HG02938 (cell line): Measurements from ENCODE around the gene SMARCA4.
A peak's percentile ranks its signal among the peaks of the same experiment; 100 is the strongest.

ENCODE experiments used
- ATAC-seq: cut with Tn5 transposase; IDR thresholded peaks from one replicate; pipeline ENCODE4 v1.9.1; 2021; ENCODE audit warnings: mild to moderate bottlenecking, moderate library complexity; ENCODE audit not compliant: unreplicated experiment

The SMARCA4 gene

DNA sequence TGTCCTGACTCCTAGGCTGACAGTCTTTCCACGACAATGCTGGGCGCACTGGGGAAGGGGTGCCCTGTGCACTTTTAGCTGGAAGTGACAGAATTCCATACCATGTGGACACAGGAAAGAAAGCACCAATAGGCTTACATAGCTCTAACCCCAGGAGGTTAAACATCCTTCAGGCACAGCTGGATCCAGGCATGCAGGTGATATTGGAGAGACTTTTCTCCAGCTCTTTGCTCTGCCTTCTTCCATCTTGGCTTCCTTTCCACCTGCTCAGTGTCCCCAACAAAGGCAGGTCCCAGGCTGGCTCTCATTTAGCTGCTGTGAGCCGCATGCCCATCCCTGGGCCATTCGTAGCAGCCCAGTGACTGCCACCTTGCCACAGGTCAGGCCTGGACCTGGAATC lies 67.3 kb downstream of the SMARCA4 start:
- no peak for ATAC-seq

DNA sequence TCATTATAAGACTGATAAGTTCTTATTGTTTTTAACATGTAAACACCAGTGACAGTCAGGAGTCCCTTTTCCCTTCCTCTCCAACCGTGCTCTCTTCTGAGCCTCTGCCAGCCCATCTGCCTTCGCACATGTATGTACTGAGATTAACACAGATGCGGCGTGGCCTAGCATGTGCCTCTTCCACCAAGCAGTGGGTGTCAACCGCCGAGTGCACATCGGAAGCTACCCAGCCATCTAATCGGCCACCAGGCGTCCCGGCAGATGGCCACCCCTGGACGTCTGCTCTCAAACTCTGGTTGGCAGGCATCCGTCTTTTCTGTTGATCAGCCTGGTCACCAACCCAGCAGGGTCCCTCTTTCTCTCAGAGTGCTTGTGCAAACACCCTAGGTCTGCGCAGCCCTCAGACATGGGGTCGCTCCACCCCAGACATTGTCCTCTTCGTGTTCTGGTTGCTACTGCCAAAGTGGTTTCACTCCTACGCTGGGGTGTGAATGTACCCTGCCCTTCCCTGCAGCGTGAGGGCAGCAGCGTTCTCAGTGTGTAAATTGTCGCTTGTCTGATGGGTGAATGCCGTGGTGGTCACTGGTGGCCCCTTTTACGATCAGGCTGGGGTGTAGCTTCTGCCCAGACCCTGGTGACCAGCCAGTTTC lies 70.7 kb downstream of the SMARCA4 start:
- ATAC-seq, result no peak

DNA sequence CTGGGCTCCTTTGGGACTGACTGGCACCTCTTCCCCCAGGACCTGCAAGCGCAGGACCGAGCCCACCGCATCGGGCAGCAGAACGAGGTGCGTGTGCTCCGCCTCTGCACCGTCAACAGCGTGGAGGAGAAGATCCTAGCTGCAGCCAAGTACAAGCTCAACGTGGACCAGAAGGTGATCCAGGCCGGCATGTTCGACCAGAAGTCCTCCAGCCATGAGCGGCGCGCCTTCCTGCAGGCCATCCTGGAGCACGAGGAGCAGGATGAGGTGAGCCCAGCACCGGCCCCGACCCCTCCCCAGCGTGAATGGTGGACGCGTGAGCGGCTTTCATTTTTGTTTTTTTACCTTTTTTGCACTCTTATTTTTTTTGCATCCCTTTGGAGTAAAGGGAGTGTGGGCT lies 72.4 kb downstream of the SMARCA4 start:
- ATAC-seq, result no peak

DNA sequence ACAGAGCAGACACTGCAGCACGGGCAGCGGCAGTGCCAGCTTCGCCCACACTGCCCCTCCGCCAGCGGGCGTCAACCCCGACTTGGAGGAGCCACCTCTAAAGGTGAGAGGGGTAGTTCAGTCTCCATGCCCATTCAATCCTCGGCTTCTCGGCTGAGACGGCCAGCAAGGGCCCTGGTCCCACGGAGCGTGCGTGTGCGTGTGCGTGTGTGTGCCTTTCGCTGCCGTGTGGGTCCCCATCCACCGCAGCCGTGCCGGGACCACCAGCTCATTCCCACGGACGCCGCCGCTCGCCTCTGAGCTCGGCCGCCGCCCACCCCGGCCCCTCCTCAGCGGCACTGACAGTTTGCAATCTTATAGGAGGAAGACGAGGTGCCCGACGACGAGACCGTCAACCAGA lies 72.9 kb downstream of the SMARCA4 start:
- ATAC-seq, result no peak

DNA sequence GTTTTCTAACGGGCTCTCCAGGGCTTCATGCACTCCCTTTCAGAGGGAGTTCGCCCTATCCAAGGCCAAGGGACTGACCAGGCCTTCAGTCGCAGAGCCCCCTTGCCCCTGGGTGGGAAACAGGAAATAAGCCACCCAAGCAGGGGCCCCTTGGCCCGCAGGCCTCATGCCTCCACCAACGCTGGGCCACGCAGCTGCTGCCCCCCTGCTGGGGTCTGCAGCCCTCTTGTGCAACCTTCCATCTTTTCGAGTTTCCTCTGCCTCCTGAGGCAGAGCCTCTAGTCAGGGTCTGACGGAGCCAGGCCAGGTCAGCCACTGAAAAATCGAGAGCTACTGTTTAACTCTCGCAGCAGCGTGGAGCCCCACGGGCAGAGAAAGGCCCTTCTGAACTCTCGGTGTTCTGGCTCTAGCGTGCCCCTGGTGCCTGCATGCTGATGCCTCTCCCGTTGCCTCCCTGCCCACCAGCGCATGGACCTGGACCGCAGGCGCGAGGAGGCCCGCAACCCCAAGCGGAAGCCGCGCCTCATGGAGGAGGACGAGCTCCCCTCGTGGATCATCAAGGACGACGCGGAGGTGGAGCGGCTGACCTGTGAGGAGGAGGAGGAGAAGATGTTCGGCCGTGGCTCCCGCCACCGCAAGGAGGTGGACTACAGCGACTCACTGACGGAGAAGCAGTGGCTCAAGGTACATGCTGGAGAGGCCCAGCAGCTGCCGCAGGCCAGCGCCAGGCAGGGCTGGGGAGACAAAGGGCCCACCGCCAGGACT lies 73.8 kb downstream of the SMARCA4 start:
- ATAC-seq, result no peak

DNA sequence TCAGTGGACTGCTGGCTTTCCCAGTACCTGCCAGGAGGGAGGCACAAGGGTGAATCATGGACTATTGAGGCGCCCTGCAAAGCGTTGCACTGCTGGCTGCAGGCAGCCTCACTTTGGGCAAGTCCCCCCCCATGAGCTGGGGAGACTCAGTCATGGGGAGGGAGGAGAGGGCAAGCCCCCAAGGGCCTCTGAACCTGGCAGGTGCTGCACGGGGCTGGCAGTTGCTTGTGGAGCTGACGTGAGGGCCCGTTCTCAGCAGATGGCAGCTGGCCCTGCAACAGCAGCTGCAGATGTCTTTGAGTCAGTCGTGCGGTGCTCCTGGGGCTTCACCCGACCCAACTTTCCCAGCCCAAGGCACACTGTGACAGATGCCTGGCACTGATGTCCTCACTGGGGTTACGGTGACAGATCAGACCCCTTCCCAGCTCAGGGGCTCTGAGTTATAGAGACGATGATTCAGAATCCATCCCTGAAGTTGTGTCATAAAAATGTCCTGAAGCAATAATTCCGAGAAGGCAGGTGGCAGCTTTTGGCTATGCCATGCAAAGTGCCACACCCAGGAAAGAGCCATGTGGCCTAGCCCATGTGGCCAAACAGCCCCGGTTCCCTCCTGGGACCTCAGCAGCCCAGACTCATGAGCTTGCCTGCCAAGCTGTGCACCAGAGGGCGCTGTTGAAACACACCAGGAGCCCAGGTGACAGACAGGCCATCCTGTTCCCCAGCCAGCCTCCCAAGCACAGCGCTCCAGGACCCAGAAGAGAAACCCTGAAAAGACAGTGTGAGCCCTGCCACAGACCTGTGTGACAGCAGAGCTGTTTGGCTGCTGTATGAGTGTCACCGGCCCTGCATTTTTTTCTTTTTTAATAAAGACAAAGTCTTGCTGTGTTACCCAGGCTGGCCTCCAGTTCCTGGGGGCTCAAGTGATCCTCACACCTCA lies 74.9 kb downstream of the SMARCA4 start:
- ATAC-seq, result peak; percentile 61

DNA sequence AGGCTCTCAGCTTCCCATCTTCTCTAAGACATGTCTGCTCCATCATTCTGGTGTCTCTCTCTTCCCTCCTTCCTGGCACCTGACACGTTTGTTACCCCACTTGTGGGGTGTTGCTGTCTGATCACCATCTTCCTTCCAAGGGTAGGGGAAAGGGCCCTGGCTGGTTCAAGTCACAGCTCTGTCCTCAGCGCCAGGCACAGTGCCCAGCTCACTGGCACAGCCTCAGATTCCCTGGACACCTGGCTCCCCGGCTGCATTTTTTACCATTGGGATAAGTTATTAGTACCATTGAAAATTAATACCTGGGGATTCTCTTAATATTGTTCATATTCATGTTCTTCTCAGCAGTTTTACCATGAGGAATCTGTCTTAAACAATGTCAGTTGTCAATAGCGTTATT lies 77.7 kb downstream of the SMARCA4 start:
- ATAC-seq, result no peak

DNA sequence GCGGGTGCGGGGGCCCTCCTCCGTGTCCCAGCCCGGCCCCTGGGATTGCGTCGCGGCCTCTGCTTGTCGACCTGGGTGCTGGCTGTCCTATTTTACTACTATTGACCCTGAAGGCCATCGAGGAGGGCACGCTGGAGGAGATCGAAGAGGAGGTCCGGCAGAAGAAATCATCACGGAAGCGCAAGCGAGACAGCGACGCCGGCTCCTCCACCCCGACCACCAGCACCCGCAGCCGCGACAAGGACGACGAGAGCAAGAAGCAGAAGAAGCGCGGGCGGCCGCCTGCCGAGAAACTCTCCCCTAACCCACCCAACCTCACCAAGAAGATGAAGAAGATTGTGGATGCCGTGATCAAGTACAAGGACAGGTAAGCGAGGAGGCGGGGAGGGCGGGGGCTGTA lies 80.4 kb downstream of the SMARCA4 start:
- ATAC-seq, result no peak

DNA sequence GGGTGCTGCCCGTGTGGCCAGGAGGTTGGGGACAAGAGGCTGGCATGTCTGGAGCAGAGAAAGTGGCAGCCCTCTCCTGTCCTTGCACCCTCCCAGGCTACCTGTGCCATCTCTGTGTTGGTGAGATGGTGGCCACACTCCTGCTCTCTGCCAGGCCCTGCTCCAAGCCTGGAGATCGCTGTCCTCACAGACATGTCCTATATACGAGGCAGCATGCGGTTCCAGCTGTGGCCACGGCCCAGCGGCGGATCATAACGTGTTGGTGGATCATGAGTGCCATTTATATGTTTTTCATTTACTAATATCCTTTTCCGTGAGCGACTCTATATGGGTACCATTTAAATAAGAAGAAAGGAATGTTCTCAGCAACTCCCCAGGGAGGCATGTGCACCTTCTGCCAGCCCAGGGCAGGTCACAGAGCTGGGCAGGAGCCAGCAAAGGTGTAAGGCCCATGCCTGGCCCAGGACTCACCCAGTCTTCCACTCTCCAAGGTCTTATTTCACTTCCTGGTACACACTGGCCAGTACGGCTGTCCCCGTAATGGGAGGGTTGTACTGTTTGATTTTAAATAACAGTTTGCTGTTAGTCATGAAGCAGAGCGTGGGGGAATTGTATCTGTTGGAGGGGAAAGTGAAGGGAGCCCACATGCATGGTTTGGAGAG lies 81.3 kb downstream of the SMARCA4 start:
- no peak for ATAC-seq

DNA sequence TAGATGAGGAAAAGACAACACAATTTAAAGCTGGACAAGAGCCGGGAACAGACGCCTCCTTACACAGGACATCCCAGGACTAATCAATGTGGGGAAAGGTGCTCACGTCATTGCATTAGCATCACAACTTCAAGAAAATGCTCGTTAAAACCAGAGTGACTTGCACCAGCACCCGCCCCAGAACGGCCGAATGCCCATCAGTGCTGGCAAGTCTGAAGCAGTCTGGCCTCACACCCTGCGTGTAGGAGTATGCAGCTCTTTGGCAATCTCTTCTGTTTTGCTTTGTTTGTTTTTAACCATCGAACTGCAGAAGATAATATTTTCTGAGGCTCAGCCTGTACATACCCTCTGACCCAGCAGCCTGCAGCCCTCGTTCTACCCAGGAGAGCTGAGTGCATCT lies 83.6 kb downstream of the SMARCA4 start:
- ATAC-seq, result no peak

DNA sequence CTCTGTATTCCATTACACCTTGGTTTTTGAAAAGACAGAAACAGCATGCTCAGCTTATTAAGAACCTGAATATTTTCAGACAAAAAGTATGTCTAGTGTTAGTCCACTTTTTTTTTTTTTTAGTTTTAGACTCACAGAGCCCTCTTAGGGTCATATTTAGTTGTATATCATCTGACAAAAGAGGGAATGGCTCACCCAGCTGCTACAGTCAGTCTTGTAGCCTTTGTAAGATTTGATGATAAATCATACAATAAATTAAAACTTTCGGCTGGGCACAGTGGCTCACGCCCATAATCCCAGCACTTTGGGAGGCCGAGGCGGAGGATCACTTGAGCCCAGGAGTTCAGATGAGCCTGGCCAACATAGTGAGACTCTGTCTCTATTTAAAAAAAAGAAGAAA lies 84.7 kb downstream of the SMARCA4 start:
- no peak for ATAC-seq

DNA sequence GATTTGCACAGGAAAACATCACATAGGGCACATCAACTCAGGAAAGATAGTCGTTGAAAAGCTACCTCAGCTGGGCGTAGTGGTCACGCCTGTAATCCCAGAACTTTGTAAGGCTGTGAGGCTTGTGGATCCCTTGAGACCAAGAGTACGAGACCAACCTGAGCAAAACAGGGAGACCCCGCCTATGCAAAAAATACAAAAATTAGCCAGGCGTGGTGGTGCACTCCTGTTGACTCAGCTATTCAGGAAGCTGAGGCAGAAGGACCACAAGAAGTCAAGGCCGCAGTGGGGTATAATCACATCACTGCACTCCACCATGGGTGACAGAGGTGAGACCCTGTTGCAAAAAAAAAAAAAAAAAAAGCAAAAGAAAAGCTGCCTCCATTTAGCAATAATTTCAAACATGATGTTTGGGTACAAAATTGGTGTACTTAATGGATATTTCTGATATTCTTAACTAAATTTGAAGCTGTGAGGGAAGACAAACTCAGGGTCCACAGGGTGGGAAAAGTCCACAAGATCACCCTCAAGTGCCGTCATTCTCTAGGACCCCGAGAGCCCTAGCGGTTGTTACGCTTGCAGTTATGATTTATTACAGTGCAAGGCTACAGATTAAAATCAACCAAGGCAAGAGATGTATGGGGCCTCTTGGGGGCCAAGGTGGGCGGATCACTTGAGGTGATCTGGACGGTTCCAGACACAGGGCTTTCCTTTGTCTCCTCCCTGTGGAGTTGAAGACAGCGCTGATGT lies 86.0 kb downstream of the SMARCA4 start:
- ATAC-seq, result no peak

DNA sequence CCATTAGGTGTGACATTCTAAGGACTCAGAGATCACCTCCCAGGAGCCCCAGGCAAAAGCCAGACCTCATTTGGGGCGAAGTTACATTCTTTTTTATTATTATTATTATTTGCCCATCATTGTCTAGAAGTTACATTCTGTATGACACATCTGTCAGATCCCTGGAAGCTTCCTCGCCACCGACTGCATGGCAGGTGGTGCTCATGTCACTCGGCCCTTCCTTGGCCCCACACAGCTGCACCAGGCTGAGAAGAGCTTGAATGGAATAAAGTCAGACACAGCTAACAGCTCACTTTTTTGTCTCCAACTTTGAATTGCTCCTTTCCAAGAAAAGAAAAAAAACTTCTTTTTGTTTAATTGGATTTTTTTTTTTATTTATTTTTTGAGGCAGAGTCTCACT lies 87.0 kb downstream of the SMARCA4 start:
- no peak for ATAC-seq

DNA sequence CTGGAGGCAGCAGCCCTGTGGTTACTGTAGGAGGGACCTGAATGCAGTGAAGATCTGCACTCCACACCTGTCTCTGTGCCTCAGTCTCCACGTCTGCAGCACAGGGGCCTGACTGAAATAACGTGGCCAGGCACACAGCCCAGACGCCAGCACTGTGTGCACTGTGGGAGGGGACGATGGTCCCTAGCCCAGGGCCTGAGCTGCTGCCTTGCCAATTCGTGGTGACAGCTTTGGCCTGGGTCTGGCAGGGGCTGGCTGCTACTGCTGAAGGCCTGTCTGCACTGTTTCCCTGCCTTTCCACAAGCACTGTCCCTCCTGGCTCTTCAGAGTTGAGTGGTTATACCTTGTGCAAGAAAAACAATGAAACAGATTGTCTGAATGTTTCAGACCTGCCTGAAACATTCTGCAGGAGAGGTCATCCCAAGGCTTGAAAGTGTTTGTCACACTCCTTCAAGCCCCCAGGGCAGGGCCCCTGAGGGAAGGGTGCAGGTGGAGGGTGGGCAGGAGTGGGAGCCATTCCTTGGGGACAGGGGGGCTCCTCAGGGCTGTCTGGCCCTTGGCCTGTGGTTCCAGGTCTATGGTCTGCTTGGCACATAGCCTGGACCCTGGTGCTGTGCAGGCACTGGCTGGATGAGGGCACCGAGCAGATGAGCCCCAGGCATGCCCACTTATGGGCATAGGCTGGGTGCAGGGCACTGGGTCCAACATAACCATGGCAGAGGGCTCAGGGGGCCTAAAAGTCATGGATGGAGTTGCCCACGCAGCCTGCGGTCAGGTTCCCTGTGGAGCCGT lies 89.7 kb downstream of the SMARCA4 start:
- no peak for ATAC-seq

DNA sequence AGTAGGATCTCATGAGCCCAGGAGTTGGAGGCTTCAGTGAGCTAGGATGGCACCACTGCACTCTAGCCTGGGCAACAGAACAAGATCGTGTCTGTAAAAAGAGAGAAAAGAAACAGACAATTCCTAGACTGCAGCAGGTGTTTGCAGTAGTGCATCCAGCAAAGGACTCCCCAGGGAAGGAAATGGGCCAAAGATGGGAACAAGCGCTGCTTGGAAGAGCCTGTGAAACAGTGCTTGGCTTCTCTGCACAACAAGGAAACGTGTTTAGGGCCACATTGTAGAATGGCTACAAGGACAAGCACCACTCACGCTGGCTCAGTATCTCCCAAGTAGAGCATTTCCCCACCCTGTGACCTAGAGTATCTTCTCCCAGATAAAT lies 93.0 kb downstream of the SMARCA4 start:
- ATAC-seq, result no peak

DNA sequence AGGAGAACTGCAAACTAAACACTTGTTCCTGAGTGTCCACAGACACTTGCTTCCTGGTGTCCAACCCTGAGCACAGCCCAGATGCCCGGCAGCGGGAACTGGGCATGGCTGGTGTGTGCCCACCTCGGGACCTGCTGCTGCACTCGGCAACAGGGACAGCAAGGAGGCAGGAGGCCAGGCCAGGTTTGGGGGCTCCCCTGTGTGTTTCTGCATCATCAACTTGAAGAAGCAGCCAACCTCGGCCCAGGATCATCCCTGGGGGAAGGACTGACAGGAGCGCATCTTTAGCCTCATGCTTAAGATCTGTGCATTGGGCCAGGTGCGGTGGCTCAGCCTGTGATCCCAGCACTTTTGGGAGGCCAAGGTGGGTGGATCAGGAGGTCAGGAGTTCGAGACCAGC lies 93.4 kb downstream of the SMARCA4 start:
- ATAC-seq, result no peak

DNA sequence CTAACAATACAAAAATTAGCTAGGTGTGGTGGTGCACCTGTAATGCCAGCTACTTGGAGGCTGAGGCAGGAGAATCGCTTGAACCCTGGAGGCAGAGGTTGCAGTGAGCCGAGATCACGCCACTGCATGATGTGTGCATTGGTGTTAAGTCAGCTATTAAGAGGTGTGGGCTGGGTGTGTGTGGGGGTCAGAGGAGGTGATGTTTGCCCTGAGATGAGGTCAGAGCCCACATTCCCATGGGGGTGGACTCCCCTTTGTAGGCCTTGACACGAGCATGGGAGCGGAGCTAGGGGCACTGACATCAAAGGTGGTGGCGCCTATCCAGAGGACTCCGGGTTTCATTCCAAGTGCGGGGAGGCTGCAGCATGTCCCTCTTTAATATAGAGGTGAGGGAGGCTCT lies 93.8 kb downstream of the SMARCA4 start:
- no peak for ATAC-seq

DNA sequence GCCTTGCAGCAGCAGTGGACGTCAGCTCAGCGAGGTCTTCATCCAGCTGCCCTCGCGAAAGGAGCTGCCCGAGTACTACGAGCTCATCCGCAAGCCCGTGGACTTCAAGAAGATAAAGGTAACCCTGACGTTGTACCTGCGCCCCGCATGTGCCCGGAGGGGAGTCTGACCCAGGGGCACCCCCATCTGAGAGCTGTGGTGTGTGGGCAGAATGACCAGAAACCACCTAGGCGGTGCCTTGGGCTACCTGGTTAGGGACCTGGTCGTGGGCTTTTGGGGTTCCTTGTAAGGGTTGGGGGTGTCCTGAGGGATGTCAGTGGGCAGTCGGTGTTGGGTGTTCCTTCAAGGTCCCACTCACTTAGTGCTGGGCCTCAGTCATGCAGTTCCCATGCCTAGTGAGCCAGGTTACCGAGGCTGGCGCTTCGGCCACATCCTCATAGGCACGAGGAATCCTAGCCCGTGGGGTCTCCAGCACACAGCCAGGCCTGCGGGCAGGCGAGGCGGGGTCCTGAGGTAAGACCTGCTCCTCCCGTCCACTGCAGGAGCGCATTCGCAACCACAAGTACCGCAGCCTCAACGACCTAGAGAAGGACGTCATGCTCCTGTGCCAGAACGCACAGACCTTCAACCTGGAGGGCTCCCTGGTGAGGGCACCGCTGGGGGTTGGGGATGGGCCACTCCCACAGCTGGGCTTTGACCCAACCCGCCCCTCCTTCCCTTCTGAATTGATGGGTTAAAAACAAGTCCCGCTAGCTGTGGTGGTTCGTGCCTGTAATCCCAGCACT lies 97.6 kb downstream of the SMARCA4 start:
- ATAC-seq, result no peak
